ENCODE measurements around the gene PRR23A.
"Not testable (repeated sequence)": the region's sequence is repeated elsewhere in the genome, so short reads cannot be mapped to it uniquely, and the experiment has no call there.

PRR23A gene

DNA sequence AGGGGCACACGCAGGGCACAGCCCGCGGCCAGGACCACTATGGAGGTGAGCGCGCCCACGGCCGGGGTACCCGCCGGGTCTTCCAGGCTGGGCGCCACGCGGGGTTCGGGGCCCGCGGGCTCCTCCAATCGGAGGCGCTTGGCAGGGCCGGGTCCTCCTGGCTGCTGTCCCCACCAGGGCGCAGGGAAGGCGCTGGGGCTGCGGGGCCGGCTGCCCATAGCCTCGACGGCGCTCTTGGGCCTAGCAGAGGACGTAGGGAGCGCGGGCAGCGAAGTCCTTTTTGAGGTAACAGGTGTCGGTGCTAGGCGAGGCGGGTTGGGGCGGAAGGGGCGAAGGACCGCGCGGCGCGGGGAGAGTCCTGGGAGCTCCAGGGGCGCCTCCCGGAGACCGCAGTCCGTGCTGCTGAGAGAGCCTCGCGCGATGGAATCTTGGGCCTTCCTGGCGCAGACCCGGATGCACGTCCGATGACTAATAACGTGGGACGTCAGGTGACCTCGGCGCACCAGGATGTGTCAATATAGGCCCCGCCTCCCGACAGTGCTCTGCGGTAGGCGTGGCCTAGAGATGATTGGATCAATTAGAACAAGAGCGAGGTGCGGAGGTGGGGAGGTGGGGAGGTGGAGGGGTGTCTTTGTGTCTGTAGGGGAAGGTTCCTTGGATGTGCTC lies at the start of gene PRR23A:
PRR23A (minus strand) TSS at position 218 of the 666 bp plus-strand sequence; CDS start at position 218, 0 bp downstream.
- peaks cover 0 to 15% (median 11%) of the 10 kb centered on the region in 5 donors for H3K9me3 ChIP-seq (ENCODE audit: control insufficient read depth in 5 of 5, low read length in 5 of 5)
- no peaks in the 10 kb centered on the region for H3K27me3 ChIP-seq (ENCODE audit: control insufficient read depth in 5 of 5, insufficient read depth in 4 of 5, low read length in 5 of 5)
- H3K4me1 ChIP-seq (ENCODE audit: control insufficient read depth in 5 of 5, insufficient read depth in 5 of 5, low read length in 5 of 5), result no peaks in the 10 kb centered on the region
- H3K9ac ChIP-seq (ENCODE audit: low read length in 5 of 5), result no peak within 1 kb of the TSS
- no peak within 1 kb of the TSS for H3K27ac ChIP-seq (ENCODE audit: low read depth, low read length)
- no peaks in the 10 kb centered on the region for H3K36me3 ChIP-seq (ENCODE audit: control insufficient read depth in 5 of 5, insufficient read depth in 5 of 5, low read length in 5 of 5)
- no peak within 1 kb of the TSS for H3K4me3 ChIP-seq (ENCODE audit: low read depth in 1 of 5, low read length in 5 of 5)

DNA sequence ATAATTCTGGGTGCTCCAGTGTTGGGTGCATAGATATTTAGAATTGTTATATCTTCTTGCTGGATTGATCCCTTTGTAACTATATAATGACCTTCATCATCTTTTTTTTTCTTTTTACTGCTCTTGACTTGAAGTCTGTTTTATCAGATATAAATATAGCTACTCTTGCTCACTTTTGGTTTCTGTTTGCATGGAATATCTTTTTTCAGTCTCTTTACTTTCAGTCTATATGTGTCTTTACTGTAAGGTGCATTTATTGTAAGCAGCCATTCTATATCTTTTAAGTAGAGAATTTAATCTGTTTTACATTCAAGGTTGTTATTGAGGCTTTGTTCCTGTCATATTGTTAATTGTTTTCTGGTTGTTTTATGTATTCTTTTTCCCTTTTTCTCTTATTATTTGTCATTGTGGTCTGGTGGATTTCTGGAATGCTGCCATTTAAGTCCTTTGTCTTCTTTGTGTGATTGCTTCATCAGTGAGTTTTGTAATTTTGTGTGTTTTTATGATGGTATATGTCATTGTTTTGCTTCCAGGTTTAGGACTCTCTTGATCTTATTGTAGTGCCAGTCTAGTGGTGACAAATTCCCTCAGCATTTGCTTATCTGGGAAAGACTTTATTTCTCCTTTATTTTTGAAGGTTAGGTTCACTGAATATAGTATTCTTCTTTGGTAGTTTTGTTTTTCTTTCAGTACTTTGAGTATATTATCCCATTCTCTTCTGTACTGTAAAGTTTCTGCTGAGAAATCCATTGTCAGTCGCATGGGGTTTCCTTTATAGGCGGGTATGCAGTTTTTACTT lies 46.9 kb upstream of the PRR23A start:
- H3K4me1 ChIP-seq (ENCODE audit: control insufficient read depth in 5 of 5, insufficient read depth in 5 of 5, low read length in 5 of 5), result no peaks in the 10 kb centered on the region
- no peak overlapping the region for H3K9ac ChIP-seq (ENCODE audit: low read length in 5 of 5)
- no peaks in the 10 kb centered on the region for H3K36me3 ChIP-seq (ENCODE audit: control insufficient read depth in 5 of 5, insufficient read depth in 5 of 5, low read length in 5 of 5)
- H3K27ac ChIP-seq (ENCODE audit: low read depth, low read length), result no peak overlapping the region
- no peak overlapping the region for H3K4me3 ChIP-seq (ENCODE audit: low read depth in 1 of 5, low read length in 5 of 5)
- H3K27me3 ChIP-seq (ENCODE audit: control insufficient read depth in 5 of 5, insufficient read depth in 4 of 5, low read length in 5 of 5), result no peaks in the 10 kb centered on the region
- H3K9me3 ChIP-seq (ENCODE audit: control insufficient read depth in 5 of 5, low read length in 5 of 5), result peaks cover 0 to 20% (median 14%) of the 10 kb centered on the region in 5 donors

DNA sequence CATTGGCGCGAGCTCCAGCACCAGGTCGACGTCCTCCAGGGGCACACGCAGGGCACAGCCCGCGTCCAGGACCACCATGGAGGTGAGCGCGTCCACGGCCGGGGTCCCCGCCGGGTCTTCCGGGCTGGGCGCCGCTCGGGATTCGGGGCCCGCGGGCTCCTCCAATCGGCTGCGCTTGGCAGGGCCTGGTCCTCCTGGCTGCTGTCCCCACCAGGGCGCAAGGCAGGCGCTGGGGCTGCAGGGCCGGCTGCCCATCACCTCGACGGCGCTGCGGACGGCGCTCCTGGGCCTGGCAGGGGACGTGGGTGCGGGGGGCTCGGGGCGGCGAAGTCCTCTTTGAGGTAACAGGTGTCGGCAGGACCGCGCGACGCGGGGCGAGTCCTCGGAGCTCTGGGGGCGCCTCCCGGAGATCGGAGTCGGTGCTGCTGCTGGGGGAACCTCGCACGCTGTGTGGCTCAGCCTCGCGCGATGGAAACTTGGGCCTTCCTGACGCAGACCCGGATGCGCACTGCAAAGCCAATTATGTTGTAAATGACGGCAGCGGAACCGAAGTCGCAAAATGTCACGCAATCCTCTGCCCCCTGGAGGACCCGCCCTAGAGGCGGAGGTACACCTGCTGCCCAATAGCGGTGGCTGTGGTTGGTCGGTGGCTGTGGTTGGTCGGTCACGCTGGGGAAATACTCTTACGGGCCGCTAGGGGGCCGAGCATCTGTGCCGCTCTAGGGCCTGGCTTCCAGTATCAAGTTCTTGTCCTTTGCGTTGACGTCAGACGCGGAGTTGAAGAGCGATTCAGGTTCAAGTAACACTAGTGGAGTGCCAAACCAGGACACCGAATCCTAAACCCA lies 38.5 kb upstream of the PRR23A start, which contains the start of gene PRR23C:
PRR23C (minus strand) TSS at position 527 of the 845 bp plus-strand sequence; CDS start at position 255, 272 bp downstream.
- no peak within 1 kb of the TSS for H3K4me3 ChIP-seq (ENCODE audit: low read depth in 1 of 5, low read length in 5 of 5)
- no peak within 1 kb of the TSS for H3K9ac ChIP-seq (ENCODE audit: low read length in 5 of 5)
- H3K9me3 ChIP-seq (ENCODE audit: control insufficient read depth in 5 of 5, low read length in 5 of 5), result peaks cover 0 to 21% (median 14%) of the 10 kb centered on the region in 5 donors
- peaks cover 0 to 5% (median 0%) of the 10 kb centered on the region in 5 donors for H3K27me3 ChIP-seq (ENCODE audit: control insufficient read depth in 5 of 5, insufficient read depth in 4 of 5, low read length in 5 of 5)
- no peaks in the 10 kb centered on the region for H3K4me1 ChIP-seq (ENCODE audit: control insufficient read depth in 5 of 5, insufficient read depth in 5 of 5, low read length in 5 of 5)
- no peak within 1 kb of the TSS for H3K27ac ChIP-seq (ENCODE audit: low read depth, low read length)
- no peaks in the 10 kb centered on the region for H3K36me3 ChIP-seq (ENCODE audit: control insufficient read depth in 5 of 5, insufficient read depth in 5 of 5, low read length in 5 of 5)

DNA sequence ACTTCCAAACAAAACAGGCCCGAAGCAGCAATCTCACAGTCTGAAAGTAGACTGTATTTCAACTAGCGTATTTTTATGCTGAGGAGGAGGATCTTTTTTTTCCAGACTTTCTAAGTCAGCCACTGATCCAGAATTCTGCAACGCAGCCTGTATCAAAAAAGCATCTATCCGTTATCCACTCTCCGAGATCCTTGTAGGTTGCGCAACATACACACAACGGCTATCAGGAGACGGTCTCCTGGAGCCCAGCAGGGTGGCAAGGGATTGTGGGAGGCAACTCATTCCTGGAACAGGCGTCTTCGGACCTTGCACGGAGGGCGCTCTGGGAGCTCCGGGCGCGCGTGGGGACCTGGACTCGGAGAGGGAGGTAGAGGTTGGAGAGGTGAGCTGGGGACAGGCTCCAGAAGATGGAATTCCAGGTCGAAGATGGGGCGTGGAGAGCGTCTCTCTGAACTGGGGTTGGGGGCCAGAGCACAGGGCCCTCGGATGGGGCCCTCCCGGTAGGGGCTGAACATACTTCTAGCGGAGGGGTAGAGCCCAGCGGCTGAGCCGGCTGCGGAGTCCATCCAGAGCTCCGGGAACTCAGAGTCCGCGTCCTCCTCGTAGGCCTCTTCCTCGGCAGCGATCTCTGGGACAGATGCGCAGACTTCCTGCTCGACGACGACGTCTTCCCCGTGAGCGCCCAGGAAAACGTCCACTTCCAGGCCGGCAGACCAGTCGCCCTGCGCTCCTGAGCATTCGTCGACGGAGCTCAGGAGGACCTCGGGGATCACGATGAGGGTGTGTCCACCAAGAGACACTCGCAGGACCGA lies 37.7 kb upstream of the PRR23A start:
- Histone ChIP-seq H3K36me3 (ENCODE audit: control insufficient read depth in 5 of 5, insufficient read depth in 5 of 5, low read length in 5 of 5) (no peaks in the 10 kb centered on the region), H3K27me3 (ENCODE audit: control insufficient read depth in 5 of 5, insufficient read depth in 4 of 5, low read length in 5 of 5) (peaks cover 0 to 5% (median 3%) of the 10 kb centered on the region in 5 donors), H3K9me3 (ENCODE audit: control insufficient read depth in 5 of 5, low read length in 5 of 5) (peaks cover 0 to 18% (median 14%) of the 10 kb centered on the region in 5 donors), H3K9ac (ENCODE audit: low read length in 5 of 5) (no peak overlapping the region), H3K27ac (ENCODE audit: low read depth, low read length) (no peak overlapping the region), H3K4me1 (ENCODE audit: control insufficient read depth in 5 of 5, insufficient read depth in 5 of 5, low read length in 5 of 5) (no peaks in the 10 kb centered on the region), H3K4me3 (ENCODE audit: low read depth in 1 of 5, low read length in 5 of 5) (no peak overlapping the region)

DNA sequence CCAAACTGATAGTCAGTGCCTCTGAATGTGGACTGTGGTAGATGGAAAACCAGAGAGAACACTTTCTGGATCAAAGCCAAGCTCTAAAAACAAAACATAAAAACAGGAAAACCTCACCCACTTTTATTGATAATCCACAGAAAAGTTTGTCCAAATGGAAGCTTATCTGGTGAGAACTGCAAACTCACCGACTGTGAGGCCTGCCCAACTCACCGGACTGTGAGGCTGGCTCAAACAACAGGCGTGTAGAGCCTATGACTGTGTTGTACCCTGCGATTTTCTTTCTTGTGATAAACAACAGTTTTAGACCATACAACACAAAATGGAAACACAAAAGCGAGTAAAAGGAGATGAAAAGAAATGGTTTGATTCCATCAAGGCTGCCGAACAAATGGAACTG lies 31.4 kb upstream of the PRR23A start:
- H3K4me1 ChIP-seq (ENCODE audit: control insufficient read depth in 5 of 5, insufficient read depth in 5 of 5, low read length in 5 of 5), result no peaks in the 10 kb centered on the region
- H3K36me3 ChIP-seq (ENCODE audit: control insufficient read depth in 5 of 5, insufficient read depth in 5 of 5, low read length in 5 of 5), result no peaks in the 10 kb centered on the region
- H3K9ac ChIP-seq (ENCODE audit: low read length in 5 of 5), result no peak overlapping the region
- H3K27ac ChIP-seq (ENCODE audit: low read depth, low read length), result no peak overlapping the region
- no peaks in the 10 kb centered on the region for H3K9me3 ChIP-seq (ENCODE audit: control insufficient read depth in 5 of 5, low read length in 5 of 5)
- H3K4me3 ChIP-seq (ENCODE audit: low read depth in 1 of 5, low read length in 5 of 5), result no peak overlapping the region
- peaks cover 0 to 3% (median 0%) of the 10 kb centered on the region in 5 donors for H3K27me3 ChIP-seq (ENCODE audit: control insufficient read depth in 5 of 5, insufficient read depth in 4 of 5, low read length in 5 of 5)

DNA sequence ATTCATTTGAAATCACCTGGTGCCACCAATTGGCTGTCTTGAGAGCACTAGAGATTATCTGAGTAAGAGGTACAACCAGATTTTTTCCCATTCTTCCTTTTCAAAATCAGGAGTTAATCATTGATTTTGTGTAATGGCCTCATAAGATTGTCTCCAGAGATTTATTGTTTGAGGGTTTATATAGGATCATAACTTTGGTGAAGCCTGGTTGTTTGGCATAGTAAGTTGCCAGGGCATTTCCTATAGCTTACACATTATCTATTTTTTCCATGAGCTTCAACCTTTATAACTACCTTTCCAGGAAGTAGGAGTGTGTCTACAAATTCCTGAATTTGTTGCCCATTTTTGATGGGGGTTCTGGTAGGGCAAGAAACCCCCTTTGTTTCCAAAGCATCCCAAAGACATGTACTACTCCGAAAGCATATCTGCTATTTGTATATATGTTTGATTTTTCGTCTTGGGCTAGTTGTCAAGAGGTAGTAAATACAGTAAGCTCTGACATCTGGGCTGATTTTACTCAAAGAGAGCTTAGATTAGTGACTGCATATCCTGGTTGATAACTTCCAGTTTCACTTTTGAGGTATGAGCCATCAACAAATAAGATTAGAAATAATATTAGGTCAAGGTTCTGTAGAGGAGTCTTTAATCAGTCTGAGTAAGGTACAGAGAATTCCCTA lies 26.4 kb upstream of the PRR23A start:
- Histone ChIP-seq H3K36me3 (ENCODE audit: control insufficient read depth in 5 of 5, insufficient read depth in 5 of 5, low read length in 5 of 5) (no peaks in the 10 kb centered on the region), H3K9me3 (ENCODE audit: control insufficient read depth in 5 of 5, low read length in 5 of 5) (peaks cover 2 to 10% (median 5%) of the 10 kb centered on the region in 5 donors), H3K9ac (ENCODE audit: low read length in 5 of 5) (no peak overlapping the region), H3K4me1 (ENCODE audit: control insufficient read depth in 5 of 5, insufficient read depth in 5 of 5, low read length in 5 of 5) (no peaks in the 10 kb centered on the region), H3K27ac (ENCODE audit: low read depth, low read length) (no peak overlapping the region), H3K4me3 (ENCODE audit: low read depth in 1 of 5, low read length in 5 of 5) (no peak overlapping the region), H3K27me3 (ENCODE audit: control insufficient read depth in 5 of 5, insufficient read depth in 4 of 5, low read length in 5 of 5) (no peaks in the 10 kb centered on the region)

DNA sequence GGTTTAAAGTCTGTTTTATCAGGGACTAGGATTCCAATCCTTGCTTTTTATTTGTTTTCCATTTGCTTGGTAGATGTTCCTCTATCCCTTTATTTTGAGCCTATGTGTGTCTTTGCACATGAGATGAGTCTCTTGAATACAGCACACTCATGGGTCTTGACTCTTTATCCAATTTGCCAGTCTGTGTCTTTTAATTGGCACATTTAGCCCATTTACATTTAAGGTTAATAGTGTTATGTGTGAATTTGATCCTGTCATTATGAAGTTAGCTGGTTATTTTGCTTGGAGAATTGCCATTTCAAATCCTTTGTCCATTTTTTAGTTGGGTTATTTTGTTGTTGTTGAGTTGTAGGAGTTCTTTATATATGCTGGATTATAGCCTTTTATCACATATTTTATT lies 24.5 kb upstream of the PRR23A start:
- H3K9me3 ChIP-seq (ENCODE audit: control insufficient read depth in 5 of 5, low read length in 5 of 5); H3K36me3 ChIP-seq (ENCODE audit: control insufficient read depth in 5 of 5, insufficient read depth in 5 of 5, low read length in 5 of 5); H3K27ac ChIP-seq (ENCODE audit: low read depth, low read length): not testable (repeated sequence)

DNA sequence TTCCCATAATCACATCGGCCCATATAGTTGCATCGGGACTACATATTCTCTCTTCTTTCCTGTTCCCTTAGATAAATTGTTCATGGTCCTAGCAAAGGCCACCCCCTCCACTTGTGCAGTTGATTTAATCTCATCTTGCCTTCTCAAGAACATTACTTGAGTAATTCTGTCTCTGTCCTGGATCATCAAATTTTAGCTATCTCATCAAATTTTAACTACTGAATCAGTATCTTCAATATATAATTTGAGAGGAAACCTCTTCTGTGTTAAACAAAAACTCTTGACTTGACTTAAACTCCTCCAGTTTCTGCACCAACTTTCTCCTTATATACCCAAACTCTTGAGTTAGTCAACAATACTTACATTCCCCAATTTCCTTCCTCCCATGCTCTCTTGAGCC lies 18.9 kb upstream of the PRR23A start:
- Histone ChIP-seq H3K4me1 (ENCODE audit: control insufficient read depth in 5 of 5, insufficient read depth in 5 of 5, low read length in 5 of 5) (no peaks in the 10 kb centered on the region), H3K27me3 (ENCODE audit: control insufficient read depth in 5 of 5, insufficient read depth in 4 of 5, low read length in 5 of 5) (no peaks in the 10 kb centered on the region), H3K9me3 (ENCODE audit: control insufficient read depth in 5 of 5, low read length in 5 of 5) (peaks cover 0 to 8% (median 7%) of the 10 kb centered on the region in 5 donors), H3K9ac (ENCODE audit: low read length in 5 of 5) (no peak overlapping the region), H3K36me3 (ENCODE audit: control insufficient read depth in 5 of 5, insufficient read depth in 5 of 5, low read length in 5 of 5) (no peaks in the 10 kb centered on the region), H3K27ac (ENCODE audit: low read depth, low read length) (no peak overlapping the region), H3K4me3 (ENCODE audit: low read depth in 1 of 5, low read length in 5 of 5) (no peak overlapping the region)

More for the DNA sequence above, 24.5 kb upstream of the PRR23A start:
- H3K27me3 ChIP-seq (ENCODE audit: control insufficient read depth in 5 of 5, insufficient read depth in 4 of 5, low read length in 5 of 5); H3K9ac ChIP-seq (ENCODE audit: low read length in 5 of 5); H3K4me3 ChIP-seq (ENCODE audit: low read depth in 1 of 5, low read length in 5 of 5); H3K4me1 ChIP-seq (ENCODE audit: control insufficient read depth in 5 of 5, insufficient read depth in 5 of 5, low read length in 5 of 5): not testable (repeated sequence)

DNA sequence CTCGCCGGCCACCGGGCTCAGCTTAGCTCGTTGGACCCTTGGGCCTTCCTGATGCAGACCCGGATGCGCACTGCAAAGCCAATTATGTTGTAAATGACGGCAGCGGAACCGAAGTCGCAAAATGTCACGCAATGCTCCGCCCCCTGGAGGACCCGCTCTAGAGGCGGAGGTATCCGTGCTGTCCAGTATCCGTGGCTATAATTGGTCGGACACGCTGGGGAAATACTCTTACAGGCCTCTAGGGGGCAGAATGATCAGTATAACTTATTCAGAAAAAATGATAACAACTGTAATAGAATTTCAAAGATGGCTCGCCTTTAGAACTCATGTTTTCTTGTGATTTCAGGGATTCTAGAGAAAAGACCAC lies 14.8 kb upstream of the PRR23A start, which contains the start of gene PRR23B:
PRR23B (minus strand) TSS at position 59 of the 367 bp plus-strand sequence. CDS start 265 bp downstream, outside the sequence.
- H3K27ac ChIP-seq (ENCODE audit: low read depth, low read length), result no peak within 1 kb of the TSS
- H3K36me3 ChIP-seq (ENCODE audit: control insufficient read depth in 5 of 5, insufficient read depth in 5 of 5, low read length in 5 of 5), result no peaks in the 10 kb centered on the region
- H3K9ac ChIP-seq (ENCODE audit: low read length in 5 of 5), result no peak within 1 kb of the TSS
- H3K9me3 ChIP-seq (ENCODE audit: control insufficient read depth in 5 of 5, low read length in 5 of 5), result peaks cover 0 to 10% (median 7%) of the 10 kb centered on the region in 5 donors
- no peaks in the 10 kb centered on the region for H3K27me3 ChIP-seq (ENCODE audit: control insufficient read depth in 5 of 5, insufficient read depth in 4 of 5, low read length in 5 of 5)
- no peaks in the 10 kb centered on the region for H3K4me1 ChIP-seq (ENCODE audit: control insufficient read depth in 5 of 5, insufficient read depth in 5 of 5, low read length in 5 of 5)
- no peak within 1 kb of the TSS for H3K4me3 ChIP-seq (ENCODE audit: low read depth in 1 of 5, low read length in 5 of 5)
